ENCODE measurements around the gene GPR55.
A peak's percentile ranks its signal among the peaks of the same experiment; 100 is the strongest.

The GPR55 gene

GRCh38 chr2:230933521-230934180 lies 8.6 kb upstream of the GPR55 start:
- DNase-seq, result no peak

DNA sequence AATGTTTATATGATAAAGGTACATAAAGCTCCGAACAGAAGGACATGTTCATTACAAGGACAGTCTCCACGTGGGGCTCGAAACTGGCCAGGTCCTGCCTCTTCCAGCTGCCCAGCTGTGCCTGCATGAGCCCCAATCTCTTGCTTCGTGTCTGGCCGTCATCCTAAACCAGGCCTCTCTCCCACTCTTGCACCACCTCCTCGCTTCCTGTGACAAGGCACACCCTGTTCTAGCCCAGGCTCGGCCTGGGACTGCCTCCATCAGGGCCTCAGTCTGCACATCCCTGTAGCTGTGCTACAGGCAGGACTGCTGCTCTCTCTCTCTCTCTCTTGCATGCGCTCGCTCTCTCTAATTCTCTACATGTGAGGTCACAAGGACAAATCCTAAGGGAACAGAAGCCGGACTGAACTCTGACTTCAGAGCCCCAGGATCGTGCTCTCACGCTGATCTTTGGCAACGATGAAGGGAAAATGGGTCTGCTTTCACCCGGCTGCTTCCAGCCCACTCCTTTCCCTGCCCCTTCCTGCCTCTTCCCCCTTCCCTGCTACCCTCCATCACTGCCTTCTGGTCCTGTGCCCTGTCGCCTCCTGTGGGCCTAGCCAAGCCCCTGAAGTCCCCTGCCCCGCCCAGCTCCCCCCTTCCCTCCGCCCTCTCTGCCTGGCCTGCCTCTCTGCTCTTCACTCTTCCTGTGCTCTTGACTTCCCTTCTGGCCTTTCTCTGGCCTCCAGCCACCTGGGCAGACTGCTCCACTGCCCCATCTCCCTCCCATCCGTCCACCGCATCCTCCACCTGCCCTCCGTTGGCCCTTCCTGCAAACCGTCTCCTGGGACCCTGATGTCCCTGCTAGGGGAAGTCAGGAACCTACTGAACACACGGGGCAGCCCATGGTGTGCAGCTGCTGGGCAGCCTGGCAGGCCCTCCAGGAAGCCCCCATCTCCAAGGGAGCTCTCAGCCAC lies 7.8 kb upstream of the GPR55 start:
- DNase-seq, result no peak

DNA sequence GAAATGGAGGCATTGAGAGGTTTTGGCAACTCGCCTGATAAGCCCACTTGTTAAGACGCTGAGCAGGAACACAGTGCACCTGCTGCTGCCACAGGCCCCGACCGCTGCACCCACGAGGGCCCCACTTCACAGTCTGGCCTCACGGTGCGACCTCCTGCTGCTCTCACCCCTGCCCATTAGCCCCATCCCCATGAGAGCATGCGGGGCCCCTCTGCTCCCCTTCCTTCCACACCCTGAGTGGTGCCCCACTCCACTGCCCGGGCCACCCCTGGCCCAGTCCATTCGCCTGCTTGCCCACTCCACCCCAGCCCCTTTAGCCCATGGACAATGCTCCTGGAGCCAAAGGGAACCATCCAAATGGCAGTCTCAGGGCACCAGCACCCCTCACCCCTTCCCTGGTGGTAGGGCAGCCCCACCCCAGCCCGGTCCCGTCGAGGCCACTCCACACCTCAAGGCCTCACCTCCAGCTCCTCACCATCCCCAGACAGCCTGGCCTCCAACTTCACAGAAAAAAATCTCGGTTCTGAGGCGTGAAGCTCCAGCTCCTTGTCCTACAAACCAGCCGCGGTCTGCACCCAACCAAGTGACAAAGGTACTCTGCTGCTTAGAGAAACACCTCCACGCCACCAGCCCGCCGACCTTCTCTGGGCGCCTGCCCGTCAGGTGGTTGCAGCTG lies 6.7 kb upstream of the GPR55 start:
- DNase-seq, result no peak

GRCh38 chr2:230930928-230931555 lies 6.0 kb upstream of the GPR55 start:
- DNase-seq, result no peak

DNA sequence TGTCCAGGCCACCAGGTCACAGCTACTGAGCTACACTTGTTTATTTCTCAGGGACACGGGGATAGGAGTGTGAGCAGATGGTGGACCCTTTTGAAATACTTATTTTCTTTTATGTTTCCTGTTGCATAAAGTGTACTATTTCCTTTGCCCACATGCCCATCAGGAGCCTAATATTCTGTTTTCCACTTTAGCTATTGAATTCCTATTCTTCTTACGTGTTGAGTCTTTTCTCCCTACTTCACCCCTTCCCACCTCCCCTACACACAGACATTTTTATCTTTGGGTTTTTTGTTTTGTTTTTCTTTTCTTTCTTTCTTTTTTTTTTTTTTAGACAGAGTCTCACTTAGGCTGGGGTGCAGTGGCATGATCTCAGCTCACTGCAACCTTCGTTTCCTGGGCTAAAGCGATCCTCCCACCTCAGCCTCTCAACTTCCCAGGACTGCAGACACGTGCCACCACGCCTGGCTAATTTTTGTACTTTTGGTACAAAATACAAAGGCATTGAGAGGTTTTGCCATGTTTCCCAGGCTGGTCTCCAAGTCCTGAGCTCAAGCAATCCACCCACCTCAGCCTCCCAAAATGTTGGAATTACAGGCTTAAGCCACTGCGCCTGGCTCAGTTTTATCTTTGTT lies 5.2 kb upstream of the GPR55 start:
- no peak for DNase-seq

DNA sequence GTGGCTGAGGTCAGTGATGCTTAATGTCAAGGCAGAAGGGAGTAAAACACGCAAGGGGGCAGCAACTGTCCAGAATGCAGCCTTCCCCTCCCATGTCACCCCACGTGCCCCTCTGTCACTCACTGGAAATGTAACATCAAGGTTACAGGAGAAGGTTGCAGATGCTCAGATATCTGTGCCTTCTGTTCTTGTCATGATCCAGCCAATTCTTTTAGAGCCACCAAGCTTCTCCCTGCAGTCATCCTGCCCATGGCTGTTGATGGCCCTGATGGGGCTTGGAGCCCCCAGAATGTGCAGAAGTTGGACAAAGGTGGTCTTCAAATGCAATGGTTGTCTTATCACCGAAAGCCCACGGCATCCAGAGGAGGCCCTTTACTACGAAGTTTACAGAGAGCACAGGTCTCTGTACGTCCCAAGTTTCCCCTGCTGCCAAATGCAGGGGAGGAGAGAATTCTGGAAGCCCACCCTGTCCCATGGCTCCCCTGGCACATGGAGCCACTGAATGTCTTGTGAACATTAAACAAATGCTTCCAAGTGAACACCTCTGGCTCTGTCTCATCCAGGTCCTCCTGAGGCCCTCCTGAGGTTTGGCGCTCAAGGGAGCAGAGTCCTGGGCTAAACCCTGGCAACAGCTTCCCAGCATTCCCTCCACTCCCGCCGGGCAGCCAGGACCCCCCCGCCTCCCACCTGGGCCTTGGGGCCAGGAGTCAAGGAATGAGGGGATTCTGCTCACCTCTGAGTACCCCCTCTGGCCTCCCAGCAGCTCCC lies 4.5 kb upstream of the GPR55 start:
- no peak for DNase-seq

- no peak for DNase-seq
Measured at GRCh38 chr2:230928701-230929380, 3.8 kb upstream of the GPR55 start.

DNA sequence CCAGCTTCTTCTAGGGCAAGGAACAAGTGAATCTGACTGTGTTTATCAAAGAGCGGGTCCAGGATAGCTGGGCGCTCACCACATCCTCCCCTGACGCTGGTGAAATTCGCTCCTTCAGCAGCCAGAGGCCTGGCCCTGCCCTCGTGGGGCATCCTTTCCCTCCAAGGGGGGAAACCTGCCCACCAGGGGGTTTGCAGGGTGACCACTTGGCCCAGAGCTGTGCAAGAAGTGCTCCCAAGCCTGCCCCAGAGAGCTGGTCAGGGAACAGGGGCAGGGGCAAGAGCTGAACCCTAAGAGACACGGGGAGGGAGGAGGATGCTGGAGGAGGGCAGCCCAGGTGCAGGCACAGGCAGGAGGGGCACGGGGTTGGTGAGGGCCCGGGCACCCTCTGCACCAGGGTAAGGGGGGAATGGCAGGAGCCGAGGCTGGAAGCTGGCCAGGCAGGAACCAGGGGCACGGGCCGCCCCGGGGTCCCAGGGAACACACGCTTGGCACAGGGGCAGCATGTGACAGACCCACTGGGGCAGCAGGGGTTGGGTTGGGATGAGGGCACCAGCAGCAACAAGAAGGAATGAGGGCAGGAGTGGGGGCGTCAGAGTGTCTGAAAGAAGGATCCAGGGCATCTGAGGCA lies 2.8 kb upstream of the GPR55 start:
- DNase-seq, result no peak

- peak; percentile 58 for DNase-seq
Measured at GRCh38 chr2:230925879-230926765, 1.1 kb upstream of the GPR55 start.

DNA sequence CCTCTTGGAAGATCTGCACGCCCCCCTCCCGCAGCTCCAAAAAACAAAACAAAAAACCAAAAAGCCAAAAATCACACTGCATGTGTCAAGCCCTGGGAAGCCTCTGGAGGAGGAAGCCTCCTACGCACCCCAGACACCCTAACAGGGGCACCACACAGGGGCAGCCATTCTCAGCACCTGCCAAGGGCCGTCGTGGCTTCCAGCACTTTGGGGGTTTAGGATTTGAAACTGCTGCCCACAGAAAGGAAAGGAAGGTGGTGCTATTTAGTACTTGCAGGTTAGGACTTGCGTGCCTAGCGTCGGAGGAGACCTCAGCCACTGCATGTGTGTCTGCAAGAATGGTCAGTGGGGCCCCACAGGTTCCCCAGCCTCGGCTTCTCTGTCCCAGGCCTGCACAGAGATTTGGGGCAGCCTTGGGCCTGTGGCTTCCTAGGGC lies 419 bp upstream of the GPR55 start:
- DNase-seq, result peak; percentile 41

- no peak for DNase-seq
Measured at GRCh38 chr2:230924092-230924469, 961 bp downstream of the GPR55 start.

DNA sequence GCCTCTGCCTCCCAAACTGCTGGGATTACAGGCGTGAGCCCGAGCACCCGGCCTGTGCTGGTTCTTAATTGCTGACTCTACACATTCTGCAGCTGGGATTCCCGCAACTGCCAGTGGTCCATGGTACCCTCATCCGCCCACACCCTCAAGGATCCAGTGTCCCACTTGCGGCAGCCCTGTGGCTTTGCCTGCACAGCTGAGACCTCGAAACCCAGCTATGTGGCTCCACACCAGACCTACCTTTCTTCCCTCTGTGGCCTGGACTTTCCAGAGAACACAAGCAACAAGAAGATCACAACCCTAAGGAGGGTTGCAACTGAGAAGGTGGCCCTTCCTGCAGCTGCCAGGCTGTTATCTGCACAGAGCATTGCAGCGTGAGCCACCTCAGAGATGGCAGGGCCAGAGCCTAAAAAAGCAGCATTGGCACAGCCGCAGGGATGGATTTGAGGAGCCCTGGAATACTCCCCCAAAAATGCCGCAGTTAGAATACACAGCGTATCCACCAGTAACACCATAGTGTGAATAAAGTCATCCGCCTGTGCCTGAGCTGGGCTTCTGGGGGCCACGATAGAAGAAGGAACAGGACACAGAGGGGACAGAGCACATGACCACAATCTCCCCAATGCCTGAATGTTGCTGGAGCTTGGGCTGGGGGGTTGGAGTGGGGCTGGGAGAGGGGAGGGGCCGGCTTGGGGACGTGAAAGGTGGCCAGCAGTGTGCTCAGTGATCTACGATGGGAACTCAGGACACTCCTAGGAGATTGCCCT lies 1.9 kb downstream of the GPR55 start:
- peak; percentile 1 for DNase-seq

GRCh38 chr2:230921806-230922595 lies 3.0 kb downstream of the GPR55 start:
- DNase-seq, result no peak

GRCh38 chr2:230920167-230920566 lies 4.9 kb downstream of the GPR55 start:
- DNase-seq, result peak; percentile 10

- no peak for DNase-seq
Measured at GRCh38 chr2:230919681-230920080, 5.4 kb downstream of the GPR55 start.

- DNase-seq, result no peak
Measured at GRCh38 chr2:230919240-230919639, 5.8 kb downstream of the GPR55 start.

GRCh38 chr2:230916218-230916617 lies 8.8 kb downstream of the GPR55 start:
- DNase-seq, result no peak

GRCh38 chr2:230915319-230915718 lies 9.7 kb downstream of the GPR55 start:
- DNase-seq, result no peak

Measured in activated naive CD4-positive, alpha-beta T cell treated with Interleukin-2 at 50 U/mL for 16 hours (primary cell).